ENCODE data around the gene ZNF436. TPM values are rescaled to one million over a fixed set of nuclear protein-coding genes. Genes with fewer than 3 reads are reported as not detected.

ZNF436 gene
- total and polyA plus RNA-seq, 9 of the 15 experiments (the other 6 are each of a cell fraction or from before 2014, with no cell fraction given) = 2.1 to 11.3 (median 6.8) TPM

DNA sequence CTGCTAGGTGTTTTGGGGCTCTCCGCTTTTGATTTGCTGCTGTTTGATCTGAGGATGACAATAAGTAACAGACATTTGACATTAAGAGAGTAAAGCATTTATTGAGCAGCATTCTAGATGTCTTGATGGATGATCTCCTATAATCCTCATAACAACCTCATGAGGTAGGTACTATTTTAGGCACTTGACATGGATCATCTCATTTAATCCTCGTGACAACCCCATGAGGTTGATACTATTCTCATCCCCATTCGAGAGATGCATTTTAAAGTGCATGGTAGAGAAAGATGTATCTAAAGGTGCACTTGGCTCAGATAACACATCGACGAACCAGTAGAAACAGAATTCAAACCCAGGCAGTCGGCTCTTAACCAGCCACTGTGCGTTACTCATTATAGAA lies 28.3 kb upstream of the ZNF436 start:
- intact Hi-C loops (cut with micrococcal nuclease) = no loop called here

More for the DNA sequence above, 28.3 kb upstream of the ZNF436 start:
- no peak for TF ChIP-seq NR2F6 (CRISPR knock-in tag; IDR thresholded peaks at IDR 0.05)
- no peak for TF ChIP-seq MEF2D (tag; conservative IDR thresholded peaks at IDR 0.05; ENCODE audit: low read depth)
- no peak for TF ChIP-seq TAF1 (IDR thresholded peaks at IDR 0.05; ENCODE audit: control insufficient read depth, extremely low read depth, insufficient read depth, low read length, severe bottlenecking)
- no peak for TF ChIP-seq CBX3 (IDR thresholded peaks at IDR 0.05; ENCODE audit: borderline replicate concordance in 1 of 2, low read length in 2 of 2)
- no peak for TF ChIP-seq U2AF2 (optimal IDR thresholded peaks at IDR 0.05; ENCODE audit: low read depth, low read length)
- no peak for TF ChIP-seq ZNF239 (CRISPR knock-in tag; IDR thresholded peaks at IDR 0.05)
- TF ChIP-seq FOXJ3 (CRISPR knock-in tag; IDR thresholded peaks at IDR 0.05) = no peak
- TF ChIP-seq ARID3A (IDR thresholded peaks at IDR 0.05; ENCODE audit: borderline replicate concordance, low read depth, low read length) = no peak
- no peak for TF ChIP-seq SMAD1 (IDR thresholded peaks at IDR 0.05; ENCODE audit: low read depth, low read length, partially characterized antibody)
- TF ChIP-seq, protein P1, sequence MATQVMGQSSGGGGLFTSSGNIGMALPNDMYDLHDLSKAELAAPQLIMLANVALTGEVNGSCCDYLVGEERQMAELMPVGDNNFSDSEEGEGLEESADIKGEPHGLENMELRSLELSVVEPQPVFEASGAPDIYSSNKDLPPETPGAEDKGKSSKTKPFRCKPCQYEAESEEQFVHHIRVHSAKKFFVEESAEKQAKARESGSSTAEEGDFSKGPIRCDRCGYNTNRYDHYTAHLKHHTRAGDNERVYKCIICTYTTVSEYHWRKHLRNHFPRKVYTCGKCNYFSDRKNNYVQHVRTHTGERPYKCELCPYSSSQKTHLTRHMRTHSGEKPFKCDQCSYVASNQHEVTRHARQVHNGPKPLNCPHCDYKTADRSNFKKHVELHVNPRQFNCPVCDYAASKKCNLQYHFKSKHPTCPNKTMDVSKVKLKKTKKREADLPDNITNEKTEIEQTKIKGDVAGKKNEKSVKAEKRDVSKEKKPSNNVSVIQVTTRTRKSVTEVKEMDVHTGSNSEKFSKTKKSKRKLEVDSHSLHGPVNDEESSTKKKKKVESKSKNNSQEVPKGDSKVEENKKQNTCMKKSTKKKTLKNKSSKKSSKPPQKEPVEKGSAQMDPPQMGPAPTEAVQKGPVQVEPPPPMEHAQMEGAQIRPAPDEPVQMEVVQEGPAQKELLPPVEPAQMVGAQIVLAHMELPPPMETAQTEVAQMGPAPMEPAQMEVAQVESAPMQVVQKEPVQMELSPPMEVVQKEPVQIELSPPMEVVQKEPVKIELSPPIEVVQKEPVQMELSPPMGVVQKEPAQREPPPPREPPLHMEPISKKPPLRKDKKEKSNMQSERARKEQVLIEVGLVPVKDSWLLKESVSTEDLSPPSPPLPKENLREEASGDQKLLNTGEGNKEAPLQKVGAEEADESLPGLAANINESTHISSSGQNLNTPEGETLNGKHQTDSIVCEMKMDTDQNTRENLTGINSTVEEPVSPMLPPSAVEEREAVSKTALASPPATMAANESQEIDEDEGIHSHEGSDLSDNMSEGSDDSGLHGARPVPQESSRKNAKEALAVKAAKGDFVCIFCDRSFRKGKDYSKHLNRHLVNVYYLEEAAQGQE (IDR thresholded peaks at IDR 0.05; ENCODE audit: borderline replicate concordance) = no peak
- TF ChIP-seq, protein P1 (CRISPR knock-in tag; IDR thresholded peaks at IDR 0.05; ENCODE audit: low read depth) = no peak
- in situ Hi-C loops (cut with MboI) = no loop called here
- Histone ChIP-seq H3K27ac (ENCODE audit: extremely low read depth, low read depth, low read length) (no peak overlapping the region), H3K4me2 (ENCODE audit: insufficient read depth, low read length) (no peak overlapping the region), H3K27me3 (ENCODE audit: control insufficient read depth in 2 of 2, insufficient read depth in 2 of 2, low read length in 2 of 2) (peaks cover 0 to 5% of the 10 kb centered on the region in 2 experiments; a peak in 2 of 5 replicates), H3K4me3 (no peak overlapping the region), H3K79me2 (ENCODE audit: control insufficient read depth, insufficient read depth, low read length) (no peaks in the 10 kb centered on the region), H2AFZ (ENCODE audit: low read depth, low read length) (no peak overlapping the region), H3K36me3 (ENCODE audit: control insufficient read depth, insufficient read depth, low read length) (no peaks in the 10 kb centered on the region), H3K9ac (ENCODE audit: insufficient read depth in 1 of 2, low read depth in 2 of 2, low read length in 2 of 2) (no peak overlapping the region), H4K20me1 (replicated peaks; ENCODE audit: control insufficient read depth, insufficient read depth, low read length) (no peaks in the 10 kb centered on the region), H3K9me1 (ENCODE audit: control insufficient read depth, insufficient read depth, low read length) (no peaks in the 10 kb centered on the region), H3K9me3 (replicated peaks; ENCODE audit: control insufficient read depth, insufficient read depth, low read depth, low read length) (no peaks in the 10 kb centered on the region; the same call in 1 of the 2 replicates), H3K4me1 (replicated peaks in 1 of 2; ENCODE audit: control insufficient read depth in 2 of 2, insufficient read depth in 2 of 2, low read length in 2 of 2) (peaks cover 4 to 12% of the 10 kb centered on the region in 2 experiments)
- 22% methylated on average over 7 of the region's 7 CpGs for WGBS (ENCODE audit: insufficient coverage, low coverage, missing lambda C conversion rate)
- FAIRE-seq = no peak
- ChIA-PET CTCF (ENCODE audit: low intra/inter-chr PET ratio) (no interaction called here), POLR2A (no interaction called here)
- DNase-seq (ENCODE audit: extremely low read depth in 1 of 4, low spot score in 3 of 4) = no peak
- no TSS peak for BruUV-seq (replicated peaks)
- no peak for ATAC-seq
